ENCODE measurements around the gene STARD5.

Gene STARD5

GRCh38 chr15:81297603-81298575 lies 26.1 kb downstream of the STARD5 start:
- TF ChIP-seq, protein P1, sequence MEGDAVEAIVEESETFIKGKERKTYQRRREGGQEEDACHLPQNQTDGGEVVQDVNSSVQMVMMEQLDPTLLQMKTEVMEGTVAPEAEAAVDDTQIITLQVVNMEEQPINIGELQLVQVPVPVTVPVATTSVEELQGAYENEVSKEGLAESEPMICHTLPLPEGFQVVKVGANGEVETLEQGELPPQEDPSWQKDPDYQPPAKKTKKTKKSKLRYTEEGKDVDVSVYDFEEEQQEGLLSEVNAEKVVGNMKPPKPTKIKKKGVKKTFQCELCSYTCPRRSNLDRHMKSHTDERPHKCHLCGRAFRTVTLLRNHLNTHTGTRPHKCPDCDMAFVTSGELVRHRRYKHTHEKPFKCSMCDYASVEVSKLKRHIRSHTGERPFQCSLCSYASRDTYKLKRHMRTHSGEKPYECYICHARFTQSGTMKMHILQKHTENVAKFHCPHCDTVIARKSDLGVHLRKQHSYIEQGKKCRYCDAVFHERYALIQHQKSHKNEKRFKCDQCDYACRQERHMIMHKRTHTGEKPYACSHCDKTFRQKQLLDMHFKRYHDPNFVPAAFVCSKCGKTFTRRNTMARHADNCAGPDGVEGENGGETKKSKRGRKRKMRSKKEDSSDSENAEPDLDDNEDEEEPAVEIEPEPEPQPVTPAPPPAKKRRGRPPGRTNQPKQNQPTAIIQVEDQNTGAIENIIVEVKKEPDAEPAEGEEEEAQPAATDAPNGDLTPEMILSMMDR (IDR thresholded peaks at IDR 0.05) = no peak
- TF ChIP-seq ZFX (IDR thresholded peaks at IDR 0.05; ENCODE audit: borderline replicate concordance) = no peak
- no peak overlapping the region for H3K27ac ChIP-seq

DNA sequence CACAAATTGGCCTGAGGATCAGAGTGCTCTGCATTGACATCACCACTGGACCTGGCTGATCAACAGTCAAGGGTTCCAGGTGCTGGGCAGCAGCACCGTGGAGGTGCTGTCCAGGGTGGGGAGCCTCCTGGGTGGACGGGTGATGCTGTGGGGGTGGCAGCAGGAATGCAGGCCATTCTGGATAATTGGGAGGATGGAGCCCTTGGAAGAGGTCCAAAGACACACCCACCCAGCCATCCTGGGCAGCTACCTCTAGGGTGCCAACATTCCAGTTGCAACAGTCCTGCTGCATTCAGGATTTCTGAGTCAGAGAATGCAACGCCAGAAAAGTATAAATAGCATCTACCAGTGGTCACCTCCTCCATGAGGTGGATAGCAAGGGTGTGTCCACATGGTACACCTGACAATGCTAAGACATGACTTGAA lies 26.8 kb downstream of the STARD5 start:
- no peak overlapping the region for H3K27ac ChIP-seq
- TF ChIP-seq ZFX (IDR thresholded peaks at IDR 0.05; ENCODE audit: borderline replicate concordance) = no peak
- TF ChIP-seq, protein P1 (IDR thresholded peaks at IDR 0.05) = no peak

DNA sequence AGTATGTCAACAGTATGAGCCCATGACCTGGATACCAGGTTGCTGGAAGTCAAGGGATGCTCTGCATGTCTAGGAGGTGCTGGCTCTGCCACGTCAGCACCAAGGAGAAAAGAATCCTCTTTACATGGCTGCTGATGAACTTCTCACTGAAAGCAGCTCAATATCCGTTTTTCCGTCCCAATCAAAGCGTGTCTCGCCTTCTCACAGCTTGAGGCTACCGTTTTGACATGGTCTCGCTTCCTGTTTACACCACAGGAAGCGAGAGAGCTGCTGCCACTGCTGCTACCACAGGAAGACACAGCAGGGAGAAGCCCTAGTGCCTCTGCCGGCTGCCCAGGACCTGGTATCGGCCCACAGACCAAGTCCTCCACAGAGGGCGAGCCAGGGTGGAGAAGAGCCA lies 27.3 kb downstream of the STARD5 start:
- TF ChIP-seq, protein P1 (IDR thresholded peaks at IDR 0.05) = no peak
- TF ChIP-seq ZFX (IDR thresholded peaks at IDR 0.05; ENCODE audit: borderline replicate concordance) = no peak
- no peak overlapping the region for H3K27ac ChIP-seq

- TF ChIP-seq ZFX (IDR thresholded peaks at IDR 0.05; ENCODE audit: borderline replicate concordance) = no peak
- TF ChIP-seq, protein P1 (IDR thresholded peaks at IDR 0.05) = no peak
- no peak overlapping the region for H3K27ac ChIP-seq
These were observed 27.8 kb downstream of the STARD5 start for GRCh38 chr15:81296186-81296585.

GRCh38 chr15:81295486-81296121 lies 28.3 kb downstream of the STARD5 start:
- TF ChIP-seq, protein P1 (IDR thresholded peaks at IDR 0.05) = no peak
- TF ChIP-seq ZFX (IDR thresholded peaks at IDR 0.05; ENCODE audit: borderline replicate concordance) = no peak
- no peak overlapping the region for H3K27ac ChIP-seq

DNA sequence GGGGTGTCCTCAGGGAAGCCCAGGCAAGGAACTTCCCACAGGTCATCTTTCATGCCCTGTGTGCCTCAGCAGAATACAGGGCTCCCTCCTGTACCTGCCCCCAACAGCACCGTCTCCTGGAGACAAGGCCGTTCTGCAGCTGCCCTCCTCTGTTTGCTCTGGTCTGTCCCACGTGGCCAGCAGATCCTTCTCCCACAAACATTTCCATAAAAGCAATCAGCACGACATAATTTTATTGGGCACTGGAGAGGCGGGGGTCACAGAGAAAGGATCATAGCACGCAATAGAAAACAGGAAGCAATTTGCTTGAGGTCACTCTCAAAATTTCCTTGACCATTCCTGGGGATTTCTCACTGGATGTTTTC lies 29.4 kb downstream of the STARD5 start:
- no peak for TF ChIP-seq ZFX (IDR thresholded peaks at IDR 0.05; ENCODE audit: borderline replicate concordance)
- TF ChIP-seq, protein P1 (IDR thresholded peaks at IDR 0.05) = no peak
- no peak overlapping the region for H3K27ac ChIP-seq
